GM18858 (cell line): ENCODE data around the gene EPB41.
"Not testable (repeated sequence)": the region's sequence is repeated elsewhere in the genome, so short reads cannot be mapped to it uniquely, and the experiment has no call there.

Experiments used
- ATAC-seq: cut with Tn5 transposase; IDR thresholded peaks from one replicate; pipeline ENCODE4 v1.9.1; 2021; ENCODE audit not compliant: unreplicated experiment

Gene EPB41

GRCh38 chr1:29124366-29125236 is 210.2 kb downstream of the EPB41 start:
- ATAC-seq: no peak

GRCh38 chr1:29125237-29125641 is 210.9 kb downstream of the EPB41 start:
- ATAC-seq: no peak

- no peak for ATAC-seq
Observed at GRCh38 chr1:29125788-29126187, 211.4 kb downstream of the EPB41 start.

- no peak for ATAC-seq
Observed at GRCh38 chr1:29126198-29126597, 211.8 kb downstream of the EPB41 start.

GRCh38 chr1:29128739-29129138 is 214.4 kb downstream of the EPB41 start:
- no peak for ATAC-seq

GRCh38 chr1:29129916-29130315 is 215.5 kb downstream of the EPB41 start:
- no peak for ATAC-seq

- not testable (repeated sequence) for ATAC-seq
Observed at GRCh38 chr1:29131056-29131455, 216.7 kb downstream of the EPB41 start.

- ATAC-seq: no peak
Observed at GRCh38 chr1:29133861-29134694, 219.7 kb downstream of the EPB41 start.

- no peak for ATAC-seq
Observed at GRCh38 chr1:29134695-29135028, 220.3 kb downstream of the EPB41 start.

GRCh38 chr1:29136391-29136915 is 222.1 kb downstream of the EPB41 start:
- ATAC-seq: no peak

GRCh38 chr1:29142714-29143113 is 228.3 kb downstream of the EPB41 start:
- ATAC-seq: no peak

GRCh38 chr1:29144178-29144577 is 229.8 kb downstream of the EPB41 start:
- ATAC-seq: no peak

- ATAC-seq: no peak
Observed at GRCh38 chr1:29145739-29146437, 231.5 kb downstream of the EPB41 start.

GRCh38 chr1:29148656-29149491 is 234.5 kb downstream of the EPB41 start:
- ATAC-seq: no peak

GRCh38 chr1:29150346-29150745 is 236.0 kb downstream of the EPB41 start:
- not testable (repeated sequence) for ATAC-seq

GRCh38 chr1:29152046-29152805 is 237.9 kb downstream of the EPB41 start:
- no peak for ATAC-seq

- ATAC-seq: no peak
Observed at GRCh38 chr1:29156543-29157268, 242.3 kb downstream of the EPB41 start.

GRCh38 chr1:29157269-29157601 is 242.9 kb downstream of the EPB41 start:
- ATAC-seq: no peak

- no peak for ATAC-seq
Observed at GRCh38 chr1:29159773-29160172, 245.4 kb downstream of the EPB41 start.
